Tibial artery (tissue), 4 donors: ENCODE results near the gene TBX3.

Source experiments
- DNase-seq, 2 donors: peaks; one replicate each; pipeline ENCODE4 v3.0.0-alpha.2; 2019
- H3K27ac ChIP-seq, 2 donors: fragments of 200-600 bp; sonication (generic) in 1 of 2; 1 replicate in 1 of 2; 2 replicates in 1 of 2; pipeline ENCODE4 v1.5.1; 2018 to 2019; ENCODE audit warnings: mild to moderate bottlenecking in 1 of 2
- H3K27me3 ChIP-seq, 2 donors: fragments of 200-600 bp; sonication (generic) in 1 of 2; one replicate each; pipeline versions ENCODE4 v1.5.1 to v1.6.0; 2016 to 2019
- H3K36me3 ChIP-seq, 3 donors: fragments of 200-600 bp; sonication (generic) in 2 of 3; one replicate each; pipeline ENCODE4 v1.5.1; 2016 to 2019; ENCODE audit warnings: mild to moderate bottlenecking in 2 of 3
- H3K4me1 ChIP-seq, 4 donors: fragments of 200-600 bp; sonication (generic) in 2 of 4; 1 replicate in 3 of 4; 2 replicates in 1 of 4; pipeline ENCODE4 v1.5.1; 2016 to 2019
- H3K4me3 ChIP-seq, 2 donors: fragments of 200-600 bp; sonication (generic) in 1 of 2; 1 replicate in 1 of 2; 2 replicates in 1 of 2; pipeline ENCODE4 v1.5.1; 2018 to 2019; ENCODE audit warnings: mild to moderate bottlenecking in 2 of 2
- H3K9me3 ChIP-seq, 3 donors: fragments of 200-600 bp; sonication (generic) in 1 of 3; one replicate each; pipeline ENCODE4 v1.5.1; 2016 to 2019
- intact Hi-C: fragments of 100-400 bp; cut with DNase I; formaldehyde crosslinking; loops from one replicate; pipeline ENCODE4 v1.15.0; 2023; ENCODE audit warnings: low total_unique reads
- TF ChIP-seq, protein P1 (sequence below), 2 experiments: fragments of 200-600 bp in 1 of 2; fragments of 450-650 bp in 1 of 2; IDR thresholded peaks; one replicate each; pipeline ENCODE4 v1.5.1; 2017 to 2019; ENCODE audit warnings: antibody characterized with exemption in 2 of 2, mild to moderate bottlenecking in 1 of 2, moderate library complexity in 1 of 2

The TBX3 gene

DNA sequence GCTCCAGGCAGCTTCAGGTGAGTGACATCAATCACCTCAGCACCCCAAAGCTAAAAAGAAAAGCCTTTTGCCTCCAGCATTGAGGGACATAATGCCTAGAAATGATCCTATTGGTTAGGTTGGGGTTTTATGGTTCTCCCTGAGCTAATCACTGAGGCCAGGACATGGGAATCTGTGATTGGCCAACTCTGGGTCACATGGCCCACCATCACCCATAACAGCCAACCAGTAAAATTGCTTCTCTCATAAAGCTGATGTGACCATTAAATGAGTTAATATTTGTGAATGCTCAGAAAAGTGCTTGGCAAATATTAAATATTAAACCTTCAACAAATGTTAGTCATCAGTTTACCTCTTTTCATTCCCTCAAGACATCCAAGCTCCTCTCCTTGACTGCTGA lies 60.2 kb downstream of the TBX3 start:
- no peaks in the 10 kb centered on the region for H3K36me3 ChIP-seq
- TF ChIP-seq, protein P1, sequence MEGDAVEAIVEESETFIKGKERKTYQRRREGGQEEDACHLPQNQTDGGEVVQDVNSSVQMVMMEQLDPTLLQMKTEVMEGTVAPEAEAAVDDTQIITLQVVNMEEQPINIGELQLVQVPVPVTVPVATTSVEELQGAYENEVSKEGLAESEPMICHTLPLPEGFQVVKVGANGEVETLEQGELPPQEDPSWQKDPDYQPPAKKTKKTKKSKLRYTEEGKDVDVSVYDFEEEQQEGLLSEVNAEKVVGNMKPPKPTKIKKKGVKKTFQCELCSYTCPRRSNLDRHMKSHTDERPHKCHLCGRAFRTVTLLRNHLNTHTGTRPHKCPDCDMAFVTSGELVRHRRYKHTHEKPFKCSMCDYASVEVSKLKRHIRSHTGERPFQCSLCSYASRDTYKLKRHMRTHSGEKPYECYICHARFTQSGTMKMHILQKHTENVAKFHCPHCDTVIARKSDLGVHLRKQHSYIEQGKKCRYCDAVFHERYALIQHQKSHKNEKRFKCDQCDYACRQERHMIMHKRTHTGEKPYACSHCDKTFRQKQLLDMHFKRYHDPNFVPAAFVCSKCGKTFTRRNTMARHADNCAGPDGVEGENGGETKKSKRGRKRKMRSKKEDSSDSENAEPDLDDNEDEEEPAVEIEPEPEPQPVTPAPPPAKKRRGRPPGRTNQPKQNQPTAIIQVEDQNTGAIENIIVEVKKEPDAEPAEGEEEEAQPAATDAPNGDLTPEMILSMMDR (IDR thresholded peaks at IDR 0.05) = no peak
- intact Hi-C loops = no loop called here
- no peak for DNase-seq
- H3K9me3 ChIP-seq = peaks cover 0 to 6% (median 5%) of the 10 kb centered on the region in 3 donors
- no peak overlapping the region for H3K27ac ChIP-seq
- no peaks in the 10 kb centered on the region for H3K4me1 ChIP-seq
- peaks cover 0 to 7% of the 10 kb centered on the region in 2 donors for H3K27me3 ChIP-seq
- no peak overlapping the region for H3K4me3 ChIP-seq
